Activated CD4-positive, alpha-beta T cell treated with anti-CD3 and anti-CD28 coated beads, Interleukin-2, amount 10 ng/mL, durations not matched to agents 7 days and 5 days (primary cell): Measurements from ENCODE around the gene NPW. TPM values are rescaled to one million over a fixed set of nuclear protein-coding genes. Genes with fewer than 3 reads are reported as not detected.

Experiments used
- CTCF ChIA-PET: fragments of 350-600 bp; sonication (Branson Sonifier 250); formaldehyde crosslinking; loops from one replicate; lab custom pipeline; 2021; ENCODE audit warnings: antibody characterized with exemption; lab: Charles Lee
- POLR2A ChIA-PET: fragments of 350-600 bp; sonication (Branson Sonifier 250); formaldehyde crosslinking; loops from one replicate; lab custom pipeline; 2021; ENCODE audit warnings: antibody characterized with exemption; lab: Charles Lee
- DNase-seq: peaks from one replicate; pipeline ENCODE4 v3.0.0-alpha.2; 2020
- H3K27ac Mint-ChIP-seq: one replicate; pipeline ENCODE4 v1.8.0; 2021; ENCODE audit warnings: mild to moderate bottlenecking, moderate library complexity, mixed read lengths
- H3K27me3 Mint-ChIP-seq: one replicate; pipeline ENCODE4 v1.8.0; 2021; ENCODE audit warnings: mixed read lengths
- H3K36me3 Mint-ChIP-seq: one replicate; pipeline ENCODE4 v1.8.0; 2021; ENCODE audit warnings: low read depth, mixed read lengths
- H3K4me1 Mint-ChIP-seq: one replicate; pipeline ENCODE4 v1.8.0; 2021; ENCODE audit warnings: mixed read lengths
- H3K4me3 Mint-ChIP-seq: one replicate; pipeline ENCODE4 v1.8.0; 2021; ENCODE audit warnings: mild to moderate bottlenecking, moderate library complexity, mixed read lengths
- H3K9me3 Mint-ChIP-seq: one replicate; pipeline ENCODE4 v1.8.0; 2021; ENCODE audit warnings: mixed read lengths
- total RNA-seq, 2 experiments: library from RNA; stranded (reverse); gene quantifications; one replicate each; pipeline ENCODE4 v1.2.3, GENCODE V29; 2021

Gene NPW
- total RNA-seq, 2 experiments from 2014 or later = 0.42 to 0.69 TPM

GRCh38 chr16:2037647-2038381 is 18.2 kb downstream of the NPW start:
- Mint-ChIP-seq H3K9me3 (no peaks in the 10 kb centered on the region), H3K27me3 (no peaks in the 10 kb centered on the region), H3K27ac (no peak overlapping the region), H3K4me3 (no peak overlapping the region), H3K36me3 (no peaks in the 10 kb centered on the region), H3K4me1 (no peaks in the 10 kb centered on the region)
- DNase-seq = no peak
- POLR2A ChIA-PET = no interaction called here
- CTCF ChIA-PET = interaction anchor here (1.4 kb wide), 1 partner anchor 8 kb away, joined by 4 read pairs; no protein-coding TSS in a partner anchor

- H3K36me3 Mint-ChIP-seq = no peaks in the 10 kb centered on the region
- CTCF ChIA-PET = interaction anchor here (1.4 kb wide), 1 partner anchor 8 kb away, joined by 4 read pairs; no protein-coding TSS in a partner anchor
- POLR2A ChIA-PET = no interaction called here
Observed at GRCh38 chr16:2038382-2039231, 19.0 kb downstream of the NPW start.

GRCh38 chr16:2039274-2040031 is 19.9 kb downstream of the NPW start:
- POLR2A ChIA-PET = no interaction called here
- no peaks in the 10 kb centered on the region for H3K9me3 Mint-ChIP-seq
- no peak for DNase-seq
- no peaks in the 10 kb centered on the region for H3K27me3 Mint-ChIP-seq
- H3K27ac Mint-ChIP-seq = no peak overlapping the region
- CTCF ChIA-PET = interaction anchor here (0.6 to 1.4 kb wide), 2 partner anchors 9 to 774 kb away, joined by 3 to 4 read pairs; no protein-coding TSS in a partner anchor
- no peak overlapping the region for H3K4me3 Mint-ChIP-seq
- H3K4me1 Mint-ChIP-seq = no peaks in the 10 kb centered on the region
- no peaks in the 10 kb centered on the region for H3K36me3 Mint-ChIP-seq

More at GRCh38 chr16:2038382-2039231, 19.0 kb downstream of the NPW start:
- H3K27me3 Mint-ChIP-seq = no peaks in the 10 kb centered on the region
- H3K9me3 Mint-ChIP-seq = no peaks in the 10 kb centered on the region
- H3K4me1 Mint-ChIP-seq = no peaks in the 10 kb centered on the region
- peak overlapping the region; percentile 19 for H3K27ac Mint-ChIP-seq
- DNase-seq = no peak
- no peak overlapping the region for H3K4me3 Mint-ChIP-seq

- Mint-ChIP-seq H3K4me3 (no peak overlapping the region), H3K9me3 (no peaks in the 10 kb centered on the region), H3K27ac (no peak overlapping the region), H3K27me3 (no peaks in the 10 kb centered on the region), H3K36me3 (no peaks in the 10 kb centered on the region), H3K4me1 (no peaks in the 10 kb centered on the region)
- CTCF ChIA-PET = no interaction called here
- POLR2A ChIA-PET = no interaction called here
- no peak for DNase-seq
Observed at GRCh38 chr16:2040041-2040786, 20.6 kb downstream of the NPW start.

GRCh38 chr16:2040787-2041522 is 21.4 kb downstream of the NPW start:
- H3K36me3 Mint-ChIP-seq = no peaks in the 10 kb centered on the region
- H3K27me3 Mint-ChIP-seq = no peaks in the 10 kb centered on the region
- POLR2A ChIA-PET = no interaction called here

GRCh38 chr16:2042171-2042985 is 22.8 kb downstream of the NPW start:
- Mint-ChIP-seq H3K27me3 (no peaks in the 10 kb centered on the region), H3K27ac (no peak overlapping the region), H3K36me3 (no peaks in the 10 kb centered on the region), H3K4me1 (peaks cover 9% of the 10 kb centered on the region), H3K4me3 (no peak overlapping the region), H3K9me3 (no peaks in the 10 kb centered on the region)
- ChIA-PET POLR2A (no interaction called here), CTCF (no interaction called here)
- no peak for DNase-seq

More at GRCh38 chr16:2040787-2041522, 21.4 kb downstream of the NPW start:
- Mint-ChIP-seq H3K27ac (no peak overlapping the region), H3K4me3 (no peak overlapping the region), H3K9me3 (no peaks in the 10 kb centered on the region), H3K4me1 (no peaks in the 10 kb centered on the region)
- DNase-seq = no peak
- CTCF ChIA-PET = interaction anchor here (1.0 kb wide), 1 partner anchor 112 kb away, joined by 3 read pairs; no protein-coding TSS in a partner anchor

- H3K27ac Mint-ChIP-seq = no peak overlapping the region
- DNase-seq = no peak
- H3K36me3 Mint-ChIP-seq = no peaks in the 10 kb centered on the region
- no peaks in the 10 kb centered on the region for H3K27me3 Mint-ChIP-seq
- H3K9me3 Mint-ChIP-seq = no peaks in the 10 kb centered on the region
- no peak overlapping the region for H3K4me3 Mint-ChIP-seq
- ChIA-PET CTCF (no interaction called here), POLR2A (no interaction called here)
- peaks cover 10% of the 10 kb centered on the region for H3K4me1 Mint-ChIP-seq
Observed at GRCh38 chr16:2042986-2043666, 23.5 kb downstream of the NPW start.

- Mint-ChIP-seq H3K4me1 (peaks cover 18% of the 10 kb centered on the region), H3K27ac (no peak overlapping the region), H3K36me3 (no peaks in the 10 kb centered on the region), H3K4me3 (no peak overlapping the region), H3K9me3 (no peaks in the 10 kb centered on the region), H3K27me3 (no peaks in the 10 kb centered on the region)
- POLR2A ChIA-PET = no interaction called here
- CTCF ChIA-PET = no interaction called here
- no peak for DNase-seq
Observed at GRCh38 chr16:2043667-2044451, 24.3 kb downstream of the NPW start.

GRCh38 chr16:2044541-2044940 is 25.0 kb downstream of the NPW start:
- POLR2A ChIA-PET = no interaction called here
- CTCF ChIA-PET = no interaction called here
- no peaks in the 10 kb centered on the region for H3K27me3 Mint-ChIP-seq

More at GRCh38 chr16:2044541-2044940, 25.0 kb downstream of the NPW start:
- peaks cover 22% of the 10 kb centered on the region for H3K4me1 Mint-ChIP-seq
- no peak overlapping the region for H3K4me3 Mint-ChIP-seq
- no peak overlapping the region for H3K27ac Mint-ChIP-seq
- DNase-seq = no peak
- no peaks in the 10 kb centered on the region for H3K9me3 Mint-ChIP-seq
- H3K36me3 Mint-ChIP-seq = no peaks in the 10 kb centered on the region
